ENCODE results near the gene ZNF618.

DNA sequence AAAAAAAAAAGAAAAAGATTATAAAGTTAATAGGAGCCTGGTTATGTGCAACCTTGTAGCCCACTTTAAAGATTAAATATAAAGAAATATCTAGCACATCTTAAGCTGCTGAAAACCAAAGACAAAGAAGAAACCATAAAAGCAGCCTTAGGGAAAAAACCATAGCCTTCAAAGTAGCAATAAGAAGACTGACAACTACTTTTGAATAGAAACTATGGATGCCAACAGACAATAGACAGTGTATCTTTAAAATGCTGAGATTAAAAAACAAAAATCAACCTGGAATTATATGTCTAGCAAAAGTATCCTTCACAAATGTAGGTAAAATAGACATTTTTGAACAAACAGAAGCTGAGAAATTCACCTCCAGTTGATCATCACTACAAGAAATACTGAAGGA lies 226.4 kb downstream of the ZNF618 start:
- TF ChIP-seq, protein P1, sequence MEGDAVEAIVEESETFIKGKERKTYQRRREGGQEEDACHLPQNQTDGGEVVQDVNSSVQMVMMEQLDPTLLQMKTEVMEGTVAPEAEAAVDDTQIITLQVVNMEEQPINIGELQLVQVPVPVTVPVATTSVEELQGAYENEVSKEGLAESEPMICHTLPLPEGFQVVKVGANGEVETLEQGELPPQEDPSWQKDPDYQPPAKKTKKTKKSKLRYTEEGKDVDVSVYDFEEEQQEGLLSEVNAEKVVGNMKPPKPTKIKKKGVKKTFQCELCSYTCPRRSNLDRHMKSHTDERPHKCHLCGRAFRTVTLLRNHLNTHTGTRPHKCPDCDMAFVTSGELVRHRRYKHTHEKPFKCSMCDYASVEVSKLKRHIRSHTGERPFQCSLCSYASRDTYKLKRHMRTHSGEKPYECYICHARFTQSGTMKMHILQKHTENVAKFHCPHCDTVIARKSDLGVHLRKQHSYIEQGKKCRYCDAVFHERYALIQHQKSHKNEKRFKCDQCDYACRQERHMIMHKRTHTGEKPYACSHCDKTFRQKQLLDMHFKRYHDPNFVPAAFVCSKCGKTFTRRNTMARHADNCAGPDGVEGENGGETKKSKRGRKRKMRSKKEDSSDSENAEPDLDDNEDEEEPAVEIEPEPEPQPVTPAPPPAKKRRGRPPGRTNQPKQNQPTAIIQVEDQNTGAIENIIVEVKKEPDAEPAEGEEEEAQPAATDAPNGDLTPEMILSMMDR (IDR thresholded peaks at IDR 0.05; ENCODE audit: poor library complexity), result no peak
- TF ChIP-seq EZH2 (IDR thresholded peaks at IDR 0.05; ENCODE audit: borderline replicate concordance) (no peak), EZH2phosphoT487 (IDR thresholded peaks at IDR 0.05; ENCODE audit: low read depth, severe bottlenecking, unreplicated experiment) (no peak)
